ENCODE measurements around the gene SLC5A9.
"Not testable (repeated sequence)": the region's sequence is repeated elsewhere in the genome, so short reads cannot be mapped to it uniquely, and the experiment has no call there.

The SLC5A9 gene

DNA sequence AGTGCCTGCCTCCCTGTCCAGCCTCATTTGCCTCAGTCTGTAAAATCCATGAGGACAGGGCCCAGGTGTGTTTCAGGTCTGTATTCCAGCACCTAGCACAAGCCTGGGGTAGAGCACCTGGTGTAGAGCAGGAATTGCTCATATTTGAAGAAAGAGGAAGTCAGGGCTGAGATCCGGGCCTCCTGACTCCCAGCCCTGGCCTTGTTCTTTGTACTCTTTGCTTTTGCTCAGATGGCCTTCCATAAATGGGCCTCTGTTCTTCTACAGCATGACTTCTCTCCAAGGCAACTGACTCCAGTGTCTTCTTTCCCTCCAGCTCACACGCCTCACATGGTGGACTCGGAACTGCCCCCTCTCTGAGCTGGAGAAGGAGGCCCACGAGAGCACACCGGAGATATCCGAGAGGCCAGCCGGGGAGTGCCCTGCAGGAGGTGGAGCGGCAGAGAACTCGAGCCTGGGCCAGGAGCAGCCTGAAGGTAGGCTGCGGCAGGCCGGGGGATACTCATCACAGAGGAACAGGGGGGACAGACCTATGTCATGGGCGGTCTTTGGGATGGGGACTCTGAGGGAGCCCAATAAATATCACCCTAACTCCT lies 19.7 kb downstream of the SLC5A9 start:
- DNase-seq (ENCODE audit: low read depth in 2 of 2): no peak

DNA sequence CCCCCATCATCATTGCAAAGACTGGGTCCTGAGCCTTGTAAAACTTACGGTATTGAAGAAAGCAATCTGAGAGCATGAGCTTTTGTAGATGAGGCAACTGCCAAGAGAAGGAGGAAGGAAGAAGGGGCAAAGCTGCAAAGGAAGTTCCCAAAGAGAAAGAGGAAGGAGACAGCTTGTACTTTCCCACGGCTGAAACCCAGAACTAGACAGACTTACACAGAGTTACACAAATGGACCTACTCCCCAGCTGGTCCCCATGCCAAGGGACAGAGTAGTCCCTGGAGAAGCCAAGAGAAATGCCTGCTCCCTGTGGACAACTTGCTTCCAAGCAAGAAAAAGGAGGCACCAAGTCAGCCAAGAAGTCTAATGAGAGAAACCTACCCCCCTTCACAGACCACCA lies 22.6 kb downstream of the SLC5A9 start:
- no peak for DNase-seq (ENCODE audit: low read depth in 2 of 2)

DNA sequence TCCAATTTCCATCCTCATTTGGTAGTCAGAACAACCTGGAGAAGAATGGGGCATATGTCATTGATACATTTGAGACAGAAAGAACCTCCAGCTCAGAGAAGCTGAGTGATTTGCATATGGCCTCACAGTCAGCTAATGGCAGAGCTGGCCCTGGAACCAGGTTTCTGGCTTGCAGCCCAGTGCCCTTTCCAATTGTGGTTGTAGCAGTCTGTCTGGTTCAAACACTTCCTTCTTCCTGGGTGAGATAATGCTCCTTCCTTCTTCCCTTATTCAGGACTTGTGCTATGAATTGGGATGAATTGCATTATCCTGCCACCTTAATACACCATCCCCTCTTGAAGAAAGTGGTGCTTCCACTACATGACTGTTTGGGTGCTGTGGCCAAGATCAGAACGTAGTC lies 24.2 kb downstream of the SLC5A9 start:
- DNase-seq (ENCODE audit: low read depth in 2 of 2): no peak

DNA sequence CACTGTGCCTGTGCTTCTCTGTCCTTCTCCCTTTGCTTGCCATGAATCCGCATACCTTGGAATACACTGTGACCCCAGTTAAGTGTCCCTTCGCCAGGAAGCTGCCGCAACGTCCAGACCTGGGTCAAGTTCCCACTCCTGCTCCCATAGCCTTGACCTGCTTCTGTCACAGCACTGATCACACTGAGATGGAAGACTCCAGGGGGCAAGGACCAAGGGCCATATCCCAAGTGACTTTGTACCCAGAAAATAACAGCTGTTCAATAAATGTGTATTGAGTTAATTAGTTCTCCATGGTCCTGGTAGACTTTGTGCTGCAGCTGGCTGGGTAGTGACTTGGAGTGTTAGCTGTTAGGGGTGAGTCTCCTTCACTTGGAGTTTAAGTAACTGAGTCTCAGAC lies 25.8 kb downstream of the SLC5A9 start:
- no peak for DNase-seq (ENCODE audit: low read depth in 2 of 2)

DNA sequence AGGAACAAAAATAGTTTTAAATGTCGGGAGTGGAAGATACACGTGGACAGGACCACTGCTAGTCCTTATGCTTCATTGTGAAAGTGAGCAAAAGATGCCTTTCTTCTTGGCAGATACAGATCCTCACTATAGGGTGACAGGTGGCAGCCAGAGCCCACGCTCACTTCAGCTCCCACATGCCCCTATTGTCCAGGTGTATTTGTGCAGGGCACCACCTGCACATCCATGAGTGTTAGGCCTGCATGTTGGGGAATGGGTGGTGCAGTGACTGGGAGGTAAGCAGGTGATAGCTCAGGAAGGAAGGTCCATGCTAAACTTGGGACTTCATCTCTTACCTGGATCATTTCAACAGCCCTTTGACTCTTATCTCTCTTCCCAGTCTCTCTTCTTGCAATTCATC lies 27.4 kb downstream of the SLC5A9 start:
- DNase-seq (ENCODE audit: low read depth in 2 of 2): no peak

DNA sequence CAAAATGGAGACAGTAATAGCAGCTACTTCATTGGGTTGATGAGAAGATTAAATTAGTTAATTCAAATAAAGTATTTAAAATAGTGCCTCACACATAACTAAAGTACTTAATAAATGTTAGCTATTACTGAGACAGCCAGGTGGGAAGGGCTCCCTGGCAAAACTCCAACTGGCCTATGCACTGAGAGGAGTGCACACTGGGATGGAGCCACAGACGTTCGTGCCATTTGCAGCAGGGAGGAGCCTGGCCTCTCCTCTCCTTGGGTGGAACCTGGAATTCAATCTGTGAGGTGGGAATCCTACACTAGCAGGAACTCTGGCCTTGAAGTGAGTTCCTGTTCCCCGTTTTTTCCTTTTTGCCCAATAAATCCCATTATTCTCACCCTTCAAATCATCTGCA lies 28.1 kb downstream of the SLC5A9 start:
- DNase-seq (ENCODE audit: low read depth in 2 of 2): no peak

DNA sequence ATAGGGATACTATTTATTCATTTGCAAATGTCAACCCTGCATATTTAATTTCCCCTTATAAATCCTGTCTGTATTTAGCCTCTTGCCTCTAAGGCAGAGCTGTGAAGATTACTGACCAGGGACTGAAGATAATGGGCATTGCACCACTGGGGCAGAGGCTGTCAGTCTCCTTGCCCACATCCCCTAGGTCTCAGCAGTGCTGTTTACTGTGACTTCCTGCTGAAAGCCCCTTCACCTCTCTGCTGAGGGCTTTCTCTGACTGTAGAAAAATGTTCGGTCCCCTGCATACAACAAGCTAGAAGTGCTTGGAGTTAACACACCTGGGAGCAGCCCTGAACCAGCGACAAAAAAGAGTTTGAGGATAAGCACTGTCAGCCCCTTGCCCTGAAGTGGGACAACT lies 28.8 kb downstream of the SLC5A9 start:
- DNase-seq (ENCODE audit: low read depth in 2 of 2): no peak

DNA sequence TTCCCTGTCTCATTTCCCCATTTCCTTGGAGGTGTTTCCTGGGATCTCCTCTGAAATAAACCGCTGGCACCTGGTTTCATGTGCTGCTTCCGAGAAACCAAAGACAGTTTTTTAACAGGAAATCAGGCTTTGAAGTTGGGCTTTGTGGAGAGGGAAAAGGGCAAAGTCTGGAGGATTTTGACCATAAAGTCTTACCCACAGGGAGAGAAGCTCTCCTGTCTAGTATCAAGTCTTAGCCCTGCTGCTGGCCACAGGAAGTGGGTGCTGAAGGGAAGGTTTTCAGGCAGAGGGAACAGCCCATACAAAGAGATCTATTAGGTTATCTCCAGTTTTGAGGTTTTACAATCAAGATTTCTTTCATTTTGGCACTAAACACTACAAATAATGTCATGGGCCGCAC lies 29.3 kb downstream of the SLC5A9 start:
- DNase-seq (ENCODE audit: low read depth in 2 of 2): no peak

DNA sequence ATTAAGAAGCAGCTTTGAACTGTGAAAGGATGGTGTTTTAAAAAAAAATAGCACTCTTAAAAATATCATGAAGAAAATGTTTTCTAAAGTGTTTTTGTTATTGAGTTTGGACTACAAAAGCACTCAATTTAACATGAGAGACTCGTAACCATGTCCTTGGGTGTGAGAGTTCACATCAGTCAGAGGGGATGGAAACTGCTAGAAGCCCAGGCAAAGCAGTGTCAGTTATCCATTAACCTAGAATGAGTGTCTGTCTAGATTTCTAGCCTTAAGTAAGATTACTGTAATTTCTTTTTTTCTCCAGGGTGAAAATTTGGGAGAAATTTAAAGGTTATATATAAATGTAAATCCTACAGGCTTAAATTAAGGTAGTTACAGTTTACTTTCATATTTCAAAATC lies 31.7 kb downstream of the SLC5A9 start:
- DNase-seq (ENCODE audit: low read depth in 2 of 2): no peak

DNA sequence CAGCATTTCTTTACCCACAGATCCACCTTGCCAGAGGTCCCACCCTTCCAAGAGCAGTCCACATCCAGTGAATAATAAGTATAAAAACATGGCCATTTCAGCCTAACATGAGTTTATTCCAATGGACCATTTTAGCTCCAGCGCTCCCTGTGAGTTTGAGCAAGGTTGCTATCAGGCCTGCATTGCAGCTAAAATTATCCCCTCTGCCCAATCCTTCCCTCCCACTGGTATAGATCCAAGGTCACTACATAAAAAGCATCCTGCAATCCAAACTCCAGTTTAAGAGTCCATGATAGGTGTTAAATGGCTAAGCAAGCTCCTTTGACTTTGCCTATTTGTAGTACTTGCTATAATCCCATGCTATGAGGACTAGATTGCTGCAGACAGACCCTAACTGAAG lies 35.6 kb downstream of the SLC5A9 start:
- no peak for DNase-seq (ENCODE audit: low read depth in 2 of 2)

DNA sequence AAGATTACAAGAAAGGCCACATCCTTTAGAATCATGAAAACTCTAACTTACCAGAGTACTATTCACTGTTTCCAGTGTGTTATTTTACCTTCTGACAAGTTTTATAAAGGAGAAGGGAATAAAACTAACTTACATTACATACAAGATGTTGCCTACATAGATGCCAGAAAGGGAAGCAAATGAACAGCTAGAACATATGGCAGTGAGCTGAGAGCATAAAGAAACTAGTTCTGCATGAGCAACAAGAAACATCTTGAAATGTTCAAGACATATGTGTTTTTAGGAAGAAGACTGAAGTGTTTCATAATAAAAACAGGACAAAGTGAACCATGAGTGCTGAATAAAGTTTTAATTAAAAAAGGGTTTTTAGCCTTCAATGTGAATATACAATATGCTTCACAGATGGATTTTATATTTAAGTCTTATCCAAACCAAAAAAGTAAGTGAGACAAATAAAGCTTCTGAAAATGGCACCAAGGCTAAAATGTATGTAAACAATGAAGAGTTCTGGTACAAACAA lies 39.4 kb downstream of the SLC5A9 start:
- DNase-seq (ENCODE audit: low read depth in 2 of 2): no peak

DNA sequence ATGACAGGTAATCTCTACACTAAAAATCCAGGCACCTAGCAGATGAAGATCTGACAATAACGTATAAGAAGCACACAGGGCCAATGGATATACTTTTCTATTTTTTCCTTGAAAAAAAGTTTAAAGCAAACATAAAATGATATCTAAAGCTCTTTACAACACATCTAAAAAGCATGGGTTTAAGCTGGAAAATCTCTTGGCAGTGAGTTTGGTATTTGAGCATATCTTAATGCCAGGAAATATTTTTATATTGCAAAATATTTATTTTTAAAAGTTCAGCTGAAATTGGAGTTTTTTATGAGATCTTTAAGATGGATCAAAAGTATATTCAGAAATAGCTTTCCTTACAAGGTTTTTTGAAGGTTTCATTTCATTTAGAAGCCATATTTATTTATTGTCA lies 40.5 kb downstream of the SLC5A9 start:
- DNase-seq (ENCODE audit: low read depth in 2 of 2): no peak

DNA sequence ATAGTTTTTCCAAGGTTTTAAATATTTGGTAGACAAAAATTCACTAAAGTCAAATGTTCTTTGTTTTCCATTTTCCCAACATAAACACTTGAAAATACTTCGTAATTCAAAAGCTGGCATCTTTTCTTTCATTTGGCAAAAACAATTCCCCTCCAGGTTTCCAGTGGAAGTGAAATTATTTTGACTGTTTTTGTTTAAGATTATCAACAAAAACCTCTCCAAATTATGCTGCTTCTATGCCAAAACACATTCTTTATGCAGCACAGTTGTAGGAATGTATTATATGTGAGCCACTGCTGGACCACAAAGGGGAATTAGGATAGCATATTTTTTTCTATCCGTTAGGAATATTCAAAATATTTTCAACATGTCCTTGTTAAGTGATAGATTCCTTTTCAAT lies 44.1 kb downstream of the SLC5A9 start:
- DNase-seq (ENCODE audit: low read depth in 2 of 2): no peak

DNA sequence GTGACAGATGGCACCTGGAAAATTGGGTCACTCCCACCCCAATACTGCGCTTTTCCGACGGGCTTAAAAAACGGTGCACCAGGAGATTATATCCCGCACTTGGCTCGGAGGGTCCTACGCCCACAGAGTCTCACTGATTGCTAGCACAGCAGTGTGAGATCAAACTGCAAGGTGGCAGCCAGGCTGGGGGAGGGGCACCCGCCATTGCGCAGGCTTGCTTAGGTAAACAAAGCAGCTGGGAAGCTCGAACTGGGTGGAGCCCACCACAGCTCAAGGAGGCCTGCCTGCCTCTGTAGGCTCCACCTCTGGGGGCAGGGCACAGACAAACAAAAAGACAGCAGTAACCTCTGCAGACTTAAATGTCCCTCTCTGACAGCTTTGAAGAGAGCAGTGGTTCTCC lies 54.9 kb downstream of the SLC5A9 start:
- not testable (repeated sequence) for DNase-seq (ENCODE audit: low read depth in 2 of 2)

DNA sequence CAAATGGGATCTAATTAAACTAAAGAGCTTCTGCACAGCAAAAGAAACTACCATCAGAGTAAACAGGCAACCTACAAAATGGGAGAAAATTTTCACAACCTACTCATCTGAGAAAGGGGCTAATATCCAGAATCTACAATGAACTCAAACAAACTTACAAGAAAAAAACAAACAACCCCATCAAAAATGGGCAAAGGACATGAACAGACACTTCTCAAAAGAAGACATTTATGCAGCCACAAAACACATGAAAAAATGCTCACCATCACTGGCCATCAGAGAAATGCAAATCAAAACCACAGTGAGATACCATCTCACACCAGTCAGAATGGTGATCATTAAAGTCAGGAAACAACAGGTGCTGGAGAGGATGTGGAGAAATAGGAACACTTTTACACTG lies 59.8 kb downstream of the SLC5A9 start:
- not testable (repeated sequence) for DNase-seq (ENCODE audit: low read depth in 2 of 2)

DNA sequence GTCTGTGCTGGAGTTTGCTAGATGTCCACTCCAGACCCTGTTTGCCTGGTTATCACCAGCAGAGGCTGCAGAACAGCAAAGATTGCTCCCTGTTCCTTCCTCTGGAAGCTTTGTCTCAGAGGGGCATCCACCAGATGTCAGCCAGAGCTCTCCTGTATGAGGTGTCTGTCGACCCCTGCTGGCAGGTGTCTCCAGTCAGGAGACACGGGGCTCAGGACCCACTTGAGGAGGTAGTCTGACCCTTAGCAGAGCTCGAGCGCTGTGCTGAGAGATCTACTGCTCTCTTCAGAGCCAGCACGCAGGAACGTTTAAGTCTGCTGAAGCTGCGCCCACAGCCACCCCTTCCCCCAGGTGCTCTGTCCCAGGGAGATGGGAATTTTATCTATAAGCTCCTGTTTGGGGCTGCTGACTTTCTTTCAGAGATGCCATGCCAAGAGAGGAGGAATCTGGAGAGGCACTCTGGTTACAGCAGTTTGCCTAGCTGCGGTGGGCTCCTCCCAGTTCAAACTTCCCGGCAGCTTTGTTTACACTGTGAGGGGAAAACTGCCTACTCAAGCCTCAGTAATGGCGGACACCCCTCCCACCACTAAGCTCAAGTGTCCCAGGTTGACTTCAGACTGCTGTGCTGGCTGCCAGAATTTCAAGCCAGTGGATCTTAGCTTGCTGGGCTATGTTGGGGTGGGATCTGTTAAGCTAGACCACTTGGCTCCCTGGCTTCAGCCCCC lies 62.3 kb downstream of the SLC5A9 start:
- DNase-seq (ENCODE audit: low read depth in 2 of 2): not testable (repeated sequence)

DNA sequence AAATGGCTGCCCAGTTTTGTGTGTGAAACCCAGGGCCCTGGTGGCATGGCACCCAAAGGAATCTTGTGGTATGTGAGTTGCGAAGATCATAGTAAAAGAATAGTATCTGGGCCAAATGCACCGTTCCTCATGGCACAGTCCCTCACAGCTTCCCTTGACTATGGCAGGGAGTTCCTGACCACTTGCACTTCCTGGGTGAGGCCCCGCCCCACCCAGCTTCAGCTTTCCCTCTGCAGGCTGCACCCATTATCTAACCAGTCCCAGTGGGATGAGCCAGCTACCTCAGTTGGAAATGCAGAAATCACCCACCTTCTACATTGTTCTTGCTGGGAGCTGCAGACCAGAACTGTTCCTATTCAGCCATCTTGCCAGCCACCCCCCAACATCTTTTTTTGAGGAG lies 63.0 kb downstream of the SLC5A9 start:
- DNase-seq (ENCODE audit: low read depth in 2 of 2): no peak

DNA sequence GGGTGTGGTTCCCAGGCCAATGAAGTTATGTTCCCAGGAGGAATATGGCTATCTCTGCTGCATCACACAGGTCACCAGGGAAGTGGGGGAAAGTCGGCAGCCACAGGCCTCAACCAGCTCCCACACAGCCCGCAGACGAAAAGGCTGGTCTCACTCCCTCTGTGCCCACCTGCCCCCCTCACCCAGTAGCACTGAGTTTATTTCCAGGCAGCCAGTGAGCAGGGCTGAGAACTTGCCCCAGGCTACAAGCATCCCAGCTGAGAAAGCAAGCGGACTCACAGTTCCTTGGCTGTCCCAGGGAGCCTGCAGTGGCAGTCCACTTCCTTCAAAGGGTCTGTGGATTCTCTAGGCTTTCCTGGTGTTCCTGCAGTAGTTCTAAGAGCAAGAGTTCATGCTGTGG lies 68.9 kb downstream of the SLC5A9 start:
- no peak for DNase-seq (ENCODE audit: low read depth in 2 of 2)

DNA sequence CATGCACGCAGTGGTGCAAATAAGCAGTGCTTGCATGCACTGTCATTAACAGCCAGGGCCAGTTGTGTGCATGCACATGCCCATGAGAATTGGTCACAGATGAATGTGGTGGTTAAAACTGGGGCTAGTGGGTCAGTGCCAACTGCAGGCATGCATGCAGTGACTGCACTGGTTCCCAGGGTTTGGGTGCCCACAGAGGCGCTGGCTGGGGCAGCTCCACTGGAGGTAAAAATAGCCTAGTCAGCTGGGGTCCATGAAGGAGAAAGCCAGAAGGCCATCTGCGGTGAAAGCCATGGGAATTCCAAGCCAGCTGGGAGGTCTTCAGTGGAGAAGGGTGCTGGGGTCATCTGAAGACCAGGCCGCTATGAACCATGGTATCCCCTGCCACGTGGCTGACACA lies 70.2 kb downstream of the SLC5A9 start:
- DNase-seq (ENCODE audit: low read depth in 2 of 2): no peak

DNA sequence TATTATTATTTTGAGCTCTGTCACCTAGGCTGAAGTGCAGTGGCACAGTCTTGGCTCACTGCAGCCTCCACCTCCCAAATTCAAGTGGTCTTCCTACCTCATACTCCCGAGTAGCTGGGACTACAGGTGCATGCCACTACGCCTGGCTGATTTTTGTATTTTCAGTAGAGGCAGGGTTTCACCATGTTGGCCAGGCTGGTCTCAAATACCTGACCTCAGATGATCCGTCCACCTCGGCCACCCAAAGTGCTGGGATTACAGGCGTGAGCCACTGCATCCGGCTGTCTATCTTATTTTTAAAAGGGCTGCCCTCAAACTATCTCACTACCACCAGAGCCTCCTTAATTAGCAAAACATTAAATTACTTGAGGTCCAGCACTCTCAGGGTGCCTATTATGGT lies 71.6 kb downstream of the SLC5A9 start:
- DNase-seq (ENCODE audit: low read depth in 2 of 2): not testable (repeated sequence)

DNA sequence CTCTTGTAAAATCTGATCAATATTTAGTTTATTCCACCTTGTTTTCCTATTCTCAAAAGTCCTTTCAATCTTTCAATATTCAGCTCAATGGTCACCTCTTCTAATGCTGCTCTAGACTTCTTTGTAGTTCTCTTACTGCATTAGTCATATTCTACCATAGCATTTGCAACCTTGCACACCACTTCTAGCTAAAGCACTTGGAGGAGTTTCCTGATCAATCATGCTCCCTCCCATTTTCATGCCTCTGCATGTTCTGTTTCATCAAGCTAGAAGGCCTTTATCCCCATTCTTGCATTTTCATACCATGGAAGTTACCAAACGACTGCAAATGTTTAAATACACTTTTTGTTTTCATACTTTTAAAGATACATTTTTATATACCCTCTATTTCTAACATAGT lies 72.1 kb downstream of the SLC5A9 start:
- no peak for DNase-seq (ENCODE audit: low read depth in 2 of 2)

All from stimulated activated CD8-positive, alpha-beta memory T cell treated with anti-CD3 and anti-CD28 coated beads, Interleukin-2, amount 100 ng/mL, for 48 hours (primary cell).